Muscle layer of duodenum (tissue), 2 donors: ENCODE data around the gene MAN2A2.
A peak's percentile ranks its signal among the peaks of the same experiment; 100 is the strongest.

Experiments used
- H3K27ac ChIP-seq: one replicate; pipeline ENCODE4 v1.7.0; 2013; ENCODE audit warnings: mild to moderate bottlenecking, low read length
- H3K27me3 ChIP-seq: one replicate; pipeline ENCODE4 v1.7.0; 2013; ENCODE audit warnings: low read depth, mild to moderate bottlenecking, control low read depth, low read length
- H3K36me3 ChIP-seq, 2 donors: one replicate each; pipeline ENCODE4 v1.7.0; 2013; ENCODE audit warnings: low read length in 2 of 2, control low read depth in 1 of 2, mild to moderate bottlenecking in 1 of 2; ENCODE audit not compliant: insufficient read depth in 2 of 2, control insufficient read depth in 1 of 2
- H3K4me1 ChIP-seq, 2 donors: one replicate each; pipeline ENCODE4 v1.7.0; 2013; ENCODE audit warnings: low read length in 2 of 2, mild to moderate bottlenecking in 2 of 2, control low read depth in 1 of 2, moderate library complexity in 1 of 2; ENCODE audit not compliant: insufficient read depth in 2 of 2, control insufficient read depth in 1 of 2
- H3K4me3 ChIP-seq, 2 donors: one replicate each; pipeline ENCODE4 v1.7.0; 2013; ENCODE audit warnings: low read length in 2 of 2, low read depth in 1 of 2, mild to moderate bottlenecking in 1 of 2
- H3K9me3 ChIP-seq, 2 donors: one replicate each; pipeline ENCODE4 v1.7.0; 2013; ENCODE audit warnings: low read length in 2 of 2, control low read depth in 1 of 2, mild to moderate bottlenecking in 1 of 2; ENCODE audit not compliant: control insufficient read depth in 1 of 2
- donor health status: healthy.

MAN2A2 gene

DNA sequence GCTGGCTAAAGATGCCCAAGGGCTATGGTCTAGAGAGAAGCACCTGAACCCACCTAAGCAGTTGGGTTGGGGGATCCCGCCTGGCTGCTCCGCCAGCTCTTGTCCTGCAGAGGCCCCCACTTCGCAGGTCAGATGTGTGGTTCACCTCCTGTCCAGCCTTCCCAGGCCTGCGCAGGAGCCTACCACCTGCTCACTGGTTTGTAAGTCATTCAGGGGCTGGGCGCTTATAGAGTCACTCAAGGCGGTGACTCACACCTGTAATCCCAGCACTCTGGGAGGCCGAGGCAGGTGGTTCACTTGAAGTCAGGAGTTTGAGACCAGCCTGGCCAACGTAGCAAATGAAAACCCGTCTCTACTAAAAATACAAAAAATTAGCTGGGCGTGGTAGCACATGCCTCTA is 38.6 kb upstream of the MAN2A2 start:
- H3K4me1 ChIP-seq = peaks cover 8% of the 10 kb centered on the region in 2 donors
- no peak overlapping the region for H3K4me3 ChIP-seq
- H3K36me3 ChIP-seq = no peaks in the 10 kb centered on the region
- no peak overlapping the region for H3K27ac ChIP-seq
- H3K27me3 ChIP-seq = no peaks in the 10 kb centered on the region
- no peaks in the 10 kb centered on the region for H3K9me3 ChIP-seq

GRCh38 chr15:90865702-90866101 is 37.4 kb upstream of the MAN2A2 start:
- peaks cover 18 to 20% of the 10 kb centered on the region in 2 donors for H3K4me1 ChIP-seq

DNA sequence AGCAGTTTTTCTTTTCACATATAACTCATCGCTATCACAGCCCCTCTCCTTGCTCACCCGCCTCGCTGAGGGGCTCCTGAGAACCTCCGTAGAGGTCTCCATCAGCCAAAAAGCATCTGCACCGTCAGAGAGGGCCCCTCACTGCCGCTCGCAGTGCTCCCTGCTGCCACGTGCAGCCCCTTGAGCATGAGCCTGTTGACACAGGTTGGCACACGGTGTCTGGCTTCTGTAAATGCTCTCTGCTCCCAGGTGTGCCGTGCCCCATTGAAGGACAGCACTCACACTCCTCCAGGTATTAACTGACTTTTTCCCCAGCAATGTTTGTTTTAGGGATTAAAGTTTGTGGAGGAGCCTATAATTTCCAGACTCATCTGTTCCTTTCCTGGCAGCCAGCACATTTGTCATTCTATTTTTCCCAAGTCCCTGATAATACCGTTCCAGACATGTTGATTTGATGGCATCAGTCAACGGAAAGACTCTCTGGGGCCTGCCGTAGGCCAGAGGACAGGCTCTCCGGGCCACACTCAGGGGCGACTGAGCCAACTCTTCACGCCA is 36.9 kb upstream of the MAN2A2 start:
- Histone ChIP-seq H3K4me1 (peaks cover 20% of the 10 kb centered on the region in 2 donors), H3K9me3 (no peaks in the 10 kb centered on the region), H3K27ac (no peak overlapping the region), H3K4me3 (no peak overlapping the region), H3K27me3 (no peaks in the 10 kb centered on the region), H3K36me3 (no peaks in the 10 kb centered on the region)

More at GRCh38 chr15:90865702-90866101, 37.4 kb upstream of the MAN2A2 start:
- Histone ChIP-seq H3K36me3 (no peaks in the 10 kb centered on the region), H3K27me3 (no peaks in the 10 kb centered on the region), H3K4me3 (no peak overlapping the region), H3K9me3 (no peaks in the 10 kb centered on the region), H3K27ac (no peak overlapping the region)

- H3K36me3 ChIP-seq = no peaks in the 10 kb centered on the region
- no peak overlapping the region for H3K27ac ChIP-seq
- H3K4me1 ChIP-seq = peaks cover 20% of the 10 kb centered on the region in 2 donors
- H3K27me3 ChIP-seq = no peaks in the 10 kb centered on the region
- no peak overlapping the region for H3K4me3 ChIP-seq
- no peaks in the 10 kb centered on the region for H3K9me3 ChIP-seq
Measured at GRCh38 chr15:90866800-90867199, 36.3 kb upstream of the MAN2A2 start.

DNA sequence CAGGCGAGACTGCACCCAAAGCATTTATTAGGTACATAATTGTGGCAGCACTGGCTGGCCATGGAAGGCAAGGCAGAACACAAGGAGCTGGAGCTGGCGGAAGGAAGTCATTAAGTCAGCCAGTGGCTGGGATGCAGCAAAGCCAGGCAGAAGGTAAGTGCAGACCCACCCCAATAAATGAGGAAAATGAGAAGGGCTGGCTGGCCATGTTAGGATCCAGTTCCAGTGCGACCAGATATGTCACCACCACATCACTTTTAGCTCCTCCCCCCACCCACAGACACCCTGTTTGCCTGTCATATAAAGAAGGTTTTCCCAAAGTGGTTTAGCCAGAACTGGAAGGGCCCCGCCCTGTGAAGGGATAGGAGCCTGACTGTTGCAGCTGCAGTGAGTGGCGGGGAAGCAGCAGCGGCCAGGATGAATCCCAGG is 34.8 kb upstream of the MAN2A2 start, which contains the start of gene FURIN:
Gene FURIN (plus strand): TSS at position 328 of the 429 bp plus-strand sequence. CDS start 7,153 bp downstream, outside the sequence.
- H3K9me3 ChIP-seq = no peaks in the 10 kb centered on the region
- no peaks in the 10 kb centered on the region for H3K36me3 ChIP-seq
- H3K4me3 ChIP-seq = no peak within 1 kb of the TSS
- peaks cover 20 to 31% of the 10 kb centered on the region in 2 donors for H3K4me1 ChIP-seq
- no peaks in the 10 kb centered on the region for H3K27me3 ChIP-seq
- H3K27ac ChIP-seq = peak within 1 kb of the TSS; percentile 53

DNA sequence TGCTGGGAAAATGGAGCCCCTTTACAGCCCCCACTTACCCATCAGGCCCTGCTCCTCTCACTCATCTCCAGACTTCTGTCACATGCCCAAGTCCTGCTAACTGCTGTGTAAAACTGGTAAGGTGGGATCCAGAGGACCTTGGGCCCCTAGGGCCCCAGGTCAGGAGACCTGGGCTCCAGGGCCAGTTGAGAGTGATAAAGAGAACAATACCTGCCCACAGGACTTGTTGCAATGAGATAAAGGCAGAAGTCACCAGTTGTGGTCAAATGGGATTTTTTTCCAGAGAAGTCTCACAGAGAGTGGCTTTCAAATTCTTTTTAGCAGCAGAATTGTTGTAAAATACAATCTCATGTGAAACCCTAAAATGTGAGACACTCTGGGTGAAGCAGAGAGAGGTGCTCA is 34.0 kb upstream of the MAN2A2 start:
- H3K27ac ChIP-seq = peak overlapping the region; percentile 53
- no peaks in the 10 kb centered on the region for H3K9me3 ChIP-seq
- peaks cover 26 to 40% of the 10 kb centered on the region in 2 donors for H3K4me1 ChIP-seq
- no peaks in the 10 kb centered on the region for H3K36me3 ChIP-seq
- no peaks in the 10 kb centered on the region for H3K27me3 ChIP-seq
- H3K4me3 ChIP-seq = no peak overlapping the region

GRCh38 chr15:90869601-90870353 is 33.3 kb upstream of the MAN2A2 start:
- H3K36me3 ChIP-seq = no peaks in the 10 kb centered on the region
- peak overlapping the region; percentile 88 for H3K27ac ChIP-seq
- H3K4me1 ChIP-seq = peaks cover 27 to 42% of the 10 kb centered on the region in 2 donors
- no peaks in the 10 kb centered on the region for H3K27me3 ChIP-seq
- H3K4me3 ChIP-seq = peak overlapping the region; percentile 73 to 78
- no peaks in the 10 kb centered on the region for H3K9me3 ChIP-seq

GRCh38 chr15:90870354-90871138 is 32.6 kb upstream of the MAN2A2 start:
- H3K9me3 ChIP-seq = no peaks in the 10 kb centered on the region
- H3K4me1 ChIP-seq = peaks cover 27 to 42% of the 10 kb centered on the region in 2 donors
- no peaks in the 10 kb centered on the region for H3K27me3 ChIP-seq
- peaks cover 0 to 2% of the 10 kb centered on the region in 2 donors for H3K36me3 ChIP-seq
- H3K4me3 ChIP-seq = peak overlapping the region; percentile 73 to 78
- peak overlapping the region; percentile 88 for H3K27ac ChIP-seq

DNA sequence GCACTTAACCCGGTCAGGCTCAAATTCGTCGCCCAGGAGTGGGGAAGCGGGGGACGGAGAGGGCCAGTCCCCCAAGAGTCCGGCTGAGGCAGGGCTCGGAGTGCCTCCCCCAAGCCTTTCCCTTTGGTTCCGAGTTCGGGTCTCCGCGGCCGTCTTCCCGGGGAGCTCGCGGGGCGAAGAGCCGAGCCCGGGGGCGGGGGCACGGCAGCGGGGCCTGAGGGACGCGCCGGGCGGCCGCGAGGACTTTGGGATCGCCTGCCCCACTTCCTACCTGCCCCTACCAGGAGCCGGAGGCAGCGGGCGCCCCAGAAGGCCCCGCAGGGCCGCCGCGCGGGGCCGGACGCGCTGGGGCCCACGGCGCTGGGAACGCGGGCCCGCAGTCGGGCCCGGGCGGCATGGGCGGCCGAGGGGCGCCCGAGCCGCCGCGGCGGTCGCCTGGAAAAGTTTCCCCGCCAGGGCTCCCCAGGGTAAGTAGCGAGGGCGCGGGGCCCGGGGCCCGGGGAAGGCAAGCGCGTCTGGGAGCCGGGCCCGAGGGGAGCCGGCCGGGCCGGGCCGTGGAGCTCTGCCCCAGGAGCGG is 31.9 kb upstream of the MAN2A2 start:
- peaks cover 27 to 42% of the 10 kb centered on the region in 2 donors for H3K4me1 ChIP-seq
- no peaks in the 10 kb centered on the region for H3K9me3 ChIP-seq

GRCh38 chr15:90871716-90872485 is 31.2 kb upstream of the MAN2A2 start:
- H3K9me3 ChIP-seq = no peaks in the 10 kb centered on the region
- H3K4me3 ChIP-seq = peak overlapping the region; percentile 78
- peaks cover 7 to 16% of the 10 kb centered on the region in 2 donors for H3K36me3 ChIP-seq
- peak overlapping the region; percentile 80 for H3K27ac ChIP-seq
- H3K4me1 ChIP-seq = peaks cover 27 to 42% of the 10 kb centered on the region in 2 donors
- H3K27me3 ChIP-seq = no peaks in the 10 kb centered on the region

More for the DNA sequence above, 31.9 kb upstream of the MAN2A2 start:
- H3K4me3 ChIP-seq = peak overlapping the region; percentile 73 to 78
- H3K27ac ChIP-seq = peak overlapping the region; percentile 88
- H3K27me3 ChIP-seq = no peaks in the 10 kb centered on the region
- peaks cover under 1 to 9% of the 10 kb centered on the region in 2 donors for H3K36me3 ChIP-seq
